Renal pelvis (tissue), 4 donors: Measurements from ENCODE around the gene MAPRE3. TPM values are rescaled to one million over a fixed set of nuclear protein-coding genes. Genes with fewer than 3 reads are reported as not detected.
A peak's percentile ranks its signal among the peaks of the same experiment; 100 is the strongest.
"Not testable (repeated sequence)": the region's sequence is repeated elsewhere in the genome, so short reads cannot be mapped to it uniquely, and the experiment has no call there.

Experiments
- DNase-seq: peaks from one replicate; pipeline ENCODE4 v3.0.0-alpha.2; 2013
- polyA plus RNA-seq, 3 donors: library from polyadenylated mRNA; unstranded; fragments of 120-200 nt; gene quantifications; one replicate each; pipeline ENCODE4 v1.2.1, GENCODE V29; 2013; ENCODE audit not compliant: insufficient read length in 3 of 3

MAPRE3 gene
- polyA plus RNA-seq, 3 donors: 12.9 to 17.5 (median 14.3) TPM

GRCh38 chr2:27060323-27060722 lies 89.9 kb downstream of the MAPRE3 start:
- DNase-seq: no peak

- DNase-seq: no peak
Observed at GRCh38 chr2:27065128-27065527, 94.7 kb downstream of the MAPRE3 start.

GRCh38 chr2:27067385-27067784 lies 96.9 kb downstream of the MAPRE3 start:
- DNase-seq: no peak

- no peak for DNase-seq
Observed at GRCh38 chr2:27069436-27069835, 99.0 kb downstream of the MAPRE3 start.

- DNase-seq: no peak
Observed at GRCh38 chr2:27069961-27070618, 99.7 kb downstream of the MAPRE3 start.

GRCh38 chr2:27070653-27071276 lies 100.3 kb downstream of the MAPRE3 start:
- DNase-seq: no peak

- DNase-seq: peak; percentile 95
Observed at GRCh38 chr2:27071277-27071989, 101.0 kb downstream of the MAPRE3 start, which contains the start of gene OST4. TSS of gene OST4 (minus strand) at chr2:27071654.

GRCh38 chr2:27071990-27072830 lies 101.8 kb downstream of the MAPRE3 start:
- peak; percentile 91 for DNase-seq

GRCh38 chr2:27072920-27073319 lies 102.5 kb downstream of the MAPRE3 start:
- DNase-seq: no peak

GRCh38 chr2:27073782-27074181 lies 103.3 kb downstream of the MAPRE3 start:
- no peak for DNase-seq

- DNase-seq: no peak
Observed at GRCh38 chr2:27074738-27075565, 104.5 kb downstream of the MAPRE3 start.

GRCh38 chr2:27075566-27075871 lies 105.1 kb downstream of the MAPRE3 start:
- DNase-seq: not testable (repeated sequence)

- no peak for DNase-seq
Observed at GRCh38 chr2:27076323-27076722, 105.9 kb downstream of the MAPRE3 start.

Other genes starting within 250 kb of the MAPRE3 start
- gene SLC35F6, start 206.4 kb upstream of the MAPRE3 start, polyA plus RNA-seq: 10 to 100 TPM; 16.1 to 18.2 (median 18.1) TPM
- gene CENPA, start 184.6 kb upstream of the MAPRE3 start, polyA plus RNA-seq: 10 to 100 TPM; 14.2 to 17.6 (median 15.1) TPM
- gene DPYSL5, start 122.5 kb upstream of the MAPRE3 start, polyA plus RNA-seq: 10 to 100 TPM in 1 of 3 donors, 1 to 10 TPM in 2; 7.2 to 10.6 (median 8.6) TPM
- 10 to 100 TPM; 62.3 to 68.9 (median 66.7) TPM for gene TMEM214, start 62.3 kb downstream of the MAPRE3 start, polyA plus RNA-seq
- 10 to 100 TPM; 67.1 to 68.4 (median 67.5) TPM for gene AGBL5, start 81.0 kb downstream of the MAPRE3 start, polyA plus RNA-seq
- 100 to 1,000 TPM; 228 to 288 (median 247) TPM for gene OST4, start 101.0 kb downstream of the MAPRE3 start, polyA plus RNA-seq
- 100 to 1,000 TPM in 2 of 3 donors, 10 to 100 TPM in 1; 70.9 to 135 (median 102) TPM for gene EMILIN1, start 108.0 kb downstream of the MAPRE3 start, polyA plus RNA-seq
- gene KHK, start 116.1 kb downstream of the MAPRE3 start, polyA plus RNA-seq: 10 to 100 TPM; 57.6 to 62.8 (median 60.6) TPM
- gene CGREF1, start 148.5 kb downstream of the MAPRE3 start, polyA plus RNA-seq: 1 to 10 TPM; 5.7 to 8.1 (median 7.5) TPM
- 1 to 10 TPM; 1.3 to 2.5 (median 1.4) TPM for gene ABHD1, start 153.2 kb downstream of the MAPRE3 start, polyA plus RNA-seq
- gene PREB, start 164.0 kb downstream of the MAPRE3 start, polyA plus RNA-seq: 10 to 100 TPM; 49.2 to 59.0 (median 51.6) TPM
- gene PRR30, start 168.8 kb downstream of the MAPRE3 start, polyA plus RNA-seq: not detected
- gene TCF23, start 178.4 kb downstream of the MAPRE3 start, polyA plus RNA-seq: under 1 TPM; 0.50 to 0.66 (median 0.55) TPM
- gene ATRAID, start 241.4 kb downstream of the MAPRE3 start, polyA plus RNA-seq: 100 to 1,000 TPM; 158 to 166 (median 164) TPM
- 10 to 100 TPM; 46.6 to 56.2 (median 48.8) TPM for gene SLC5A6, start 241.6 kb downstream of the MAPRE3 start, polyA plus RNA-seq
- 10 to 100 TPM; 58.5 to 59.9 (median 58.9) TPM for gene CAD, start 246.7 kb downstream of the MAPRE3 start, polyA plus RNA-seq